Activated CD4-positive, alpha-beta T cell treated with anti-CD3 and anti-CD28 coated beads, Interleukin-2, amount 50 U/mL, for 4 hours (primary cell): ENCODE results near the gene PYGB.

Source experiments
- DNase-seq, 2 experiments: peaks; one replicate each; pipeline ENCODE4 v3.0.0-alpha.2; 2020

PYGB gene

GRCh38 chr20:25338112-25339023, 90.5 kb downstream of the PYGB start:
- no peak for DNase-seq

DNA sequence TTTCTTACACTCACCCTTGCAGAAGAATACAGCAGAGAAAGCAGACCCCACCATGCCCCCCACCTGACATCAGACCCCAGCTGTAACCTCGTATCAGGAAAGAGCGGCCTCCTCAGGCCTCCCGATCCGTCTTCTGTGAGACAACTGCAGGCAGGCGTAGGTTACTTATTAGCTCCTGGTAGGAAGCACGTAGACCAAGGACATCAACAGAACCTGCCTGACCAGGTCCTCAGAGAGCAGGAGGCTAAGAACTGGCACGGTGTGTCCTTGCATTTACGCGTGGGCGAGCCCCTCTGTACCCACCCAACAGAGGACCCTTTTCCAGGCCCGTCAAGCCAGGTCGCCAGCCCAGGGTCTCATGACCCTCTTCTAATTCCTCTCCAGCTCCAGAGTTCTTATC, 91.7 kb downstream of the PYGB start:
- no peak for DNase-seq

DNA sequence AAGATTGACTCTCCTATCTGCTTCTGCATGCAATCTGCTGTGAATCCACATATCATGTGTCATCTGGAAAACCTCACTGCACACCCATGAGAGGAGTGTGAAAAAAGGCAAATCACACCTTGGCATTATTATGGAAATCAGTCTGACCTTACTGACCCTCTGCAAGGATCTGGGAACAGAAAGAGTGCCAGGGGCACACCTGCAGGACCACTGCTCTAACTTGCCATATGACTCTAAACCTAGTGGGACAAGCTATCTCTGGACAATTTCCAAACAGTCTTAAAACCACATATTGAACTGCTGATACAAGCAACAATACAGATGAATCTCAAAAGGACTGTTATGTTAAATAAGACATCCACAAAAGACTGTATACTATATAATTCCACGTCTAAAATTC, 92.5 kb downstream of the PYGB start:
- no peak for DNase-seq

- DNase-seq = no peak
Measured at GRCh38 chr20:25341716-25342680, 94.1 kb downstream of the PYGB start.

- DNase-seq = no peak
Measured at GRCh38 chr20:25344634-25345033, 96.7 kb downstream of the PYGB start.

DNA sequence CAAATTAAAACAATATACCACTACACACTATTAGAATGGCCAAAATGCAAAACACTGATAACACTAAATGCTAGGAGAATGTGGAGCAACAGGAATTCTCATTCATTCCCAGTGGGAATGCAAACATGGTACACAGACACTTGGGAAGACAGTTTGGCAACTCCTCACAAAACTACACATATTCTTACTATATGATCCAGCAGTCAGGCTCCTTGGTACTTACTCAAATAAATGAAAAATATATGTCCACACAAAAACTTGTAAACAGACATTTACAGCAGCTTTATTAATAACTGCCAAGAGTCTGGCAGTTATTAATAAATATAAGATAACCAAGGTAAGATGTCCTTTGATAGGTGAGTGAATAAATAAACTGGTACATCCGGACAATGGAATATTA, 97.8 kb downstream of the PYGB start:
- DNase-seq = no peak

- DNase-seq = no peak
Measured at GRCh38 chr20:25346349-25346748, 98.5 kb downstream of the PYGB start.
